Measurements from ENCODE around the gene TSPO2. TPM values are rescaled to one million over a fixed set of nuclear protein-coding genes. Genes with fewer than 3 reads are reported as not detected.

The TSPO2 gene
- total RNA-seq, 6 experiments from 2014 or later, result 0.22 to 0.86 (median 0.52) TPM

- WGBS (ENCODE audit: insufficient coverage, low coverage, low lambda C conversion rate, missing lambda C conversion rate), result 65% methylated on average over 3 of the region's 4 CpGs
- Histone ChIP-seq H3K4me1 (peaks cover 0 to 11% (median 3%) of the 10 kb centered on the region in 4 donors), H3K27ac (no peak overlapping the region), H3K4me3 (no peak overlapping the region), H3K9me3 (no peaks in the 10 kb centered on the region), H3K27me3 (no peaks in the 10 kb centered on the region), H3K36me3 (peaks cover 0 to 11% (median 1%) of the 10 kb centered on the region in 4 donors)
- no peak for TF ChIP-seq POLR2A (IDR thresholded peaks at IDR 0.05)
- intact Hi-C loops (cut with DNase I), result no loop called here
- DNase-seq (no peak), ATAC-seq (no peak)
Observed at GRCh38 chr6:41027241-41027640, 15.0 kb upstream of the TSPO2 start.

- ATAC-seq (peak; percentile 92 to 99 (median 94)), DNase-seq (peak; percentile 83 to 86 (median 84))
- H3K36me3 ChIP-seq, result peaks cover 0 to 19% (median 2%) of the 10 kb centered on the region in 4 donors
- TF ChIP-seq CTCF (IDR thresholded peaks at IDR 0.05) (peak; percentile 98 to 100 (median 99)), POLR2A (IDR thresholded peaks at IDR 0.05) (no peak)
- no peak overlapping the region for H3K27ac ChIP-seq
- peak overlapping the region; percentile 27 to 49 (median 29) for H3K4me3 ChIP-seq
- H3K9me3 ChIP-seq, result no peaks in the 10 kb centered on the region
- H3K27me3 ChIP-seq, result no peaks in the 10 kb centered on the region
- H3K4me1 ChIP-seq, result peaks cover 0 to 11% (median 3%) of the 10 kb centered on the region in 4 donors
- 17% methylated on average over 4 of the region's 45 CpGs for WGBS (ENCODE audit: insufficient coverage, low coverage, low lambda C conversion rate, missing lambda C conversion rate)
- intact Hi-C loops (cut with DNase I), result no loop called here
Observed at GRCh38 chr6:41027799-41028560, 14.3 kb upstream of the TSPO2 start.

GRCh38 chr6:41028561-41029412, 13.5 kb upstream of the TSPO2 start:
- intact Hi-C loops (cut with DNase I), result no loop called here
- no peak for DNase-seq
- H3K36me3 ChIP-seq, result peaks cover 0 to 27% (median 3%) of the 10 kb centered on the region in 4 donors

GRCh38 chr6:41032830-41033229, 9.4 kb upstream of the TSPO2 start:
- DNase-seq (no peak), ATAC-seq (no peak)
- Histone ChIP-seq H3K4me1 (peaks cover 0 to 34% (median 15%) of the 10 kb centered on the region in 4 donors), H3K36me3 (peaks cover 0 to 37% (median 3%) of the 10 kb centered on the region in 4 donors), H3K27me3 (no peaks in the 10 kb centered on the region), H3K4me3 (no peak overlapping the region), H3K27ac (no peak overlapping the region), H3K9me3 (no peaks in the 10 kb centered on the region)
- WGBS (ENCODE audit: insufficient coverage, low coverage, low lambda C conversion rate, missing lambda C conversion rate), result 80% methylated on average over 2 of the region's 15 CpGs
- intact Hi-C loops (cut with DNase I), result no loop called here
- TF ChIP-seq CTCF (IDR thresholded peaks at IDR 0.05) (no peak), POLR2A (IDR thresholded peaks at IDR 0.05) (no peak)

More at GRCh38 chr6:41028561-41029412, 13.5 kb upstream of the TSPO2 start:
- no peaks in the 10 kb centered on the region for H3K27me3 ChIP-seq
- H3K9me3 ChIP-seq, result no peaks in the 10 kb centered on the region
- H3K4me1 ChIP-seq, result peaks cover 0 to 11% (median 3%) of the 10 kb centered on the region in 4 donors
- no peak overlapping the region for H3K27ac ChIP-seq
- H3K4me3 ChIP-seq, result peak overlapping the region; percentile 27 to 49 (median 29)
- WGBS (ENCODE audit: insufficient coverage, low coverage, low lambda C conversion rate, missing lambda C conversion rate), result 46% methylated on average over 10 of the region's 13 CpGs
- ATAC-seq, result peak; percentile 31 to 52 (median 36)
- TF ChIP-seq CTCF (IDR thresholded peaks at IDR 0.05) (no peak), POLR2A (IDR thresholded peaks at IDR 0.05) (no peak)
